Heart left ventricle (tissue), 16 donors: ENCODE results near the gene ZBTB7C. TPM values are rescaled to one million over a fixed set of nuclear protein-coding genes. Genes with fewer than 3 reads are reported as not detected.

Experiments used
- ATAC-seq, 4 donors: fragments of 200-7000 bp; cut with Tn5 transposase; one replicate each; pipeline ENCODE4 v1.9.1; 2020 to 2022; ENCODE audit warnings: moderate library complexity in 4 of 4, mild to moderate bottlenecking in 3 of 4, moderate number of reproducible peaks in 1 of 4
- DNase-seq, 5 donors: peaks; one replicate each; pipeline ENCODE4 v3.0.0-alpha.2; 2020
- H3K27ac ChIP-seq, 12 donors: fragments of 200-600 bp; sonication (generic) in 4 of 12; one replicate each; pipeline versions ENCODE4 v1.5.0 to v1.8.0; 2016 to 2022; ENCODE audit warnings: mild to moderate bottlenecking in 2 of 12
- H3K27me3 ChIP-seq, 9 donors: fragments of 200-600 bp; sonication (generic) in 2 of 9; one replicate each; pipeline versions ENCODE4 v1.5.1 to v1.8.0; 2016 to 2022; ENCODE audit warnings: mild to moderate bottlenecking in 3 of 9
- H3K36me3 ChIP-seq, 9 donors: fragments of 200-600 bp; sonication (generic) in 2 of 9; one replicate each; pipeline versions ENCODE4 v1.5.0 to v1.8.0; 2018 to 2022; ENCODE audit warnings: mild to moderate bottlenecking in 2 of 9
- H3K4me1 ChIP-seq, 12 donors: fragments of 200-600 bp; sonication (generic) in 4 of 12; one replicate each; pipeline versions ENCODE4 v1.5.0 to v1.8.0; 2016 to 2022; ENCODE audit warnings: mild to moderate bottlenecking in 3 of 12
- H3K4me3 ChIP-seq, 12 donors: fragments of 200-600 bp; sonication (generic) in 4 of 12; one replicate each; pipeline versions ENCODE4 v1.5.0 to v1.8.0; 2017 to 2022; ENCODE audit warnings: mild to moderate bottlenecking in 9 of 12, moderate library complexity in 4 of 12
- H3K9me3 ChIP-seq, 12 donors: fragments of 200-600 bp; sonication (generic) in 4 of 12; one replicate each; pipeline versions ENCODE4 v1.5.0 to v1.8.0; 2016 to 2022; ENCODE audit warnings: mild to moderate bottlenecking in 1 of 12
- POLR2A ChIP-seq, 2 donors: fragments of 450-650 bp; IDR thresholded peaks; one replicate each; pipeline ENCODE4 v1.6.1; 2017; ENCODE audit warnings: antibody characterized with exemption in 2 of 2, mild to moderate bottlenecking in 2 of 2, moderate library complexity in 2 of 2
- WGBS, 4 donors: extraction: QIAGEN DNeasy Blood & Tissue Kit in 2 of 4; methylation state at CpG; one replicate each; pipeline versions ENCODE4 v1.1.5 to v1.1.7; 2013 to 2018; 5-methylcytosine and 5-hydroxymethylcytosine counted together
- intact Hi-C, 10 donors: fragments of 100-400 bp; cut with DNase I; formaldehyde crosslinking; loops; one replicate each; pipeline versions ENCODE4 v1.11.1 to v1.14.2; 2022
- polyA plus RNA-seq, 2 donors: library from polyadenylated mRNA; stranded (reverse); fragments of 200-250 nt; gene quantifications; one replicate each; pipeline ENCODE4 v1.2.3, GENCODE V29; 2013
- total RNA-seq, 9 donors: library from RNA; depleted of rRNA in 2 of 9; stranded (reverse); fragments of >200 nt in 2 of 9; fragmentation: NEBNext Ultra II Directional in 3 of 9; extraction: Animal tissue kit (Norgen Biotek cat#: 25700) in 3 of 9; gene quantifications; one replicate each; pipeline versions ENCODE4 v1.1.0 to v1.2.4, GENCODE V29; 2016 to 2023
- TF ChIP-seq, protein P1 (sequence below), 12 donors: fragments of 200-600 bp; sonication (generic) in 4 of 12; IDR thresholded peaks; one replicate each; pipeline versions ENCODE4 v1.5.0 to v1.8.0; 2018 to 2022; ENCODE audit warnings: antibody characterized with exemption in 12 of 12, mild to moderate bottlenecking in 5 of 12
- donor health status: ischemic (EF 13 %, LVEDD 7.1; RV severe dilation, severe dysfunction).
- donor health status: healthy with polysubstance abuse.
- donor health status: DM: no; HTN: yes; CAD: no.
- donor health status: DM: no; HTN: no; CAD: no.
- donor health status: ischemic (EF 25% LVEDD 6.9; RV normal size, moderate dysfunction).
- donor health status: ischemic (EF 25% LVEDD 5.7; RV mildly dilated, moderate dysfunction).
- donor health status: healthy.
- donor health status: DM: yes; HTN: yes; CAD: no.
- donor health status: ischemic (EF 35%, LVEDD 5.7; RV mildly dilated, moderate dysfunction).
- donor health status: nonischemic (EF 11% LVEDD 7.7; RV severe dilation, severe dysfunction).
- donor health status: DM: yes; HTN: yes; CAD: no.
- donor health status: PGD.
- donor health status: ischemic (EF 29% LVEDD 5.4; RV normal size, mild dysfunction).
- donor health status: nonischemic (EF 23%, LVEDD 6.1; RV moderate dilation, normal function).

The ZBTB7C gene
- total and polyA plus RNA-seq, 11 donors: 0.68 to 7.5 (median 2.3) TPM

DNA sequence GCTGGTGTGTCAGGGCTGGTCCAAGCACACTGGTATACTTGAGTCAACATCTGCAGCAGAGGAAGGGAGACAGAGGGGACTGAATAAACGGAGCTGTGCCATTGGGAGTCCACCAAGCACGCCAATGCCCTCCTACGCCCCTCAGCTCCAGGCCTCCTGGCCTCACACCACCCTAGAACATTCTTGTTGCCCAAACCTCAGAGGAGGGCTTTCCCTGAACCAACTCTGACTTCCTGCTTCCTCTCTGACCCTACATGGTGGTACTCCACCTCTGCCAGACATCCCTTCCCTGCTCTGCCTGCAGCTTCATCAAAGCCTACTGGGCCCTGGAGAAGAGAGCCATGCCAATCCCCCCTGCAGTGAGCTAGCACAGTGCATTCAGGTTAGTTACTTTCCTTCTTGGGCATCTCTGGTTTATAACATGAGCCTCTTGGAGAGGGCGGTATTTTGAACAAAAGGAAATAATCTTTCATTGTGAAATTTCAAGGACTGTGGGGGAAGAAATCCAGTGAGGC lies 54.4 kb downstream of the ZBTB7C start:
- TF ChIP-seq POLR2A (IDR thresholded peaks at IDR 0.05): no peak
- TF ChIP-seq, protein P1, sequence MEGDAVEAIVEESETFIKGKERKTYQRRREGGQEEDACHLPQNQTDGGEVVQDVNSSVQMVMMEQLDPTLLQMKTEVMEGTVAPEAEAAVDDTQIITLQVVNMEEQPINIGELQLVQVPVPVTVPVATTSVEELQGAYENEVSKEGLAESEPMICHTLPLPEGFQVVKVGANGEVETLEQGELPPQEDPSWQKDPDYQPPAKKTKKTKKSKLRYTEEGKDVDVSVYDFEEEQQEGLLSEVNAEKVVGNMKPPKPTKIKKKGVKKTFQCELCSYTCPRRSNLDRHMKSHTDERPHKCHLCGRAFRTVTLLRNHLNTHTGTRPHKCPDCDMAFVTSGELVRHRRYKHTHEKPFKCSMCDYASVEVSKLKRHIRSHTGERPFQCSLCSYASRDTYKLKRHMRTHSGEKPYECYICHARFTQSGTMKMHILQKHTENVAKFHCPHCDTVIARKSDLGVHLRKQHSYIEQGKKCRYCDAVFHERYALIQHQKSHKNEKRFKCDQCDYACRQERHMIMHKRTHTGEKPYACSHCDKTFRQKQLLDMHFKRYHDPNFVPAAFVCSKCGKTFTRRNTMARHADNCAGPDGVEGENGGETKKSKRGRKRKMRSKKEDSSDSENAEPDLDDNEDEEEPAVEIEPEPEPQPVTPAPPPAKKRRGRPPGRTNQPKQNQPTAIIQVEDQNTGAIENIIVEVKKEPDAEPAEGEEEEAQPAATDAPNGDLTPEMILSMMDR (IDR thresholded peaks at IDR 0.05): no peak
- no peaks in the 10 kb centered on the region for H3K27me3 ChIP-seq
- WGBS, 4 donors: 79 to 85% (median 83%) methylated on average over 4 of the region's 4 CpGs
- no peak for DNase-seq
- H3K27ac ChIP-seq: no peak overlapping the region
- intact Hi-C loops: no loop called here
- H3K4me1 ChIP-seq: peaks cover 0 to 14% (median 0%) of the 10 kb centered on the region in 12 donors
- H3K36me3 ChIP-seq: no peaks in the 10 kb centered on the region
- H3K9me3 ChIP-seq: no peaks in the 10 kb centered on the region
- peak in 1 of 4 donors; percentile 17 for ATAC-seq
- no peak overlapping the region for H3K4me3 ChIP-seq

DNA sequence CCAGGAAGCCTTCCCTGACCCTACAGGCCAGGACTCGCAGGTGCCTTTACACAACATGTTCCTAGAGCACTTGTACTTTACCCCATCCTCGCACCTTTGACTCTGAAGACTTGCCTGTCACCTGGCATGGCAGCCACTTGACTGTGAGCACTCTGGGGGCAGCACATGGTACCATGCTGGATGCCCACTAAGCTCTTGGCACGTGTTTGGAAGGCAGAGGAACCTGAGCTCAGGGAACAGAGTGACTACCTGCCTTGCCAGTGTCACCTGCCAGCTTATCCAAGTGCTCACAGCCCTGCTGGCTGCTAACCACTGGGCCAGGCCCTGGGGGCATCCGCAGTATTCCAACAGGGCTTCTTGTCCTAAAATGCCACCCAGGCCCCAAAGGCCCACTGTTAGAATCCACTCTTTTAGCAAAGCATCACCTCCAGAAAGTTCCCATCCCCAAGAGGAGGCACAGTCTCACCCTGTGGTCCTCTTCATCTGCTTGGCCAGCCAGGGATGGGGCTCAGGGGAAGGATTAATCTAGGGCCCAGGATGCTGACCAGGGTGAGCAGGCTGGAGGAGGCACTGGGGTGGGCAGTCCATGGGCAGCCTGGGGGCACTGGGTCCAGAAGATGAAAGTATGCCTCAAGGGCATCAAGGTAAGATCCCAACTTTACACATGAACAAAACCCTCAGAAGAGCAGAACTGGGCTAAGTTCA lies 57.0 kb downstream of the ZBTB7C start:
- ATAC-seq (no peak), DNase-seq (no peak)
- peaks cover 0 to 14% (median 0%) of the 10 kb centered on the region in 12 donors for H3K4me1 ChIP-seq
- H3K27ac ChIP-seq: no peak overlapping the region
- TF ChIP-seq POLR2A (IDR thresholded peaks at IDR 0.05): no peak
- TF ChIP-seq, protein P1 (IDR thresholded peaks at IDR 0.05): no peak
- H3K27me3 ChIP-seq: no peaks in the 10 kb centered on the region
- H3K9me3 ChIP-seq: no peaks in the 10 kb centered on the region
- no peaks in the 10 kb centered on the region for H3K36me3 ChIP-seq
- intact Hi-C loops: no loop called here
- 93 to 100% (median 94%) methylated on average over 4 of the region's 4 CpGs for WGBS, 4 donors
- H3K4me3 ChIP-seq: no peak overlapping the region

- ATAC-seq: no peak
- Histone ChIP-seq H3K9me3 (no peaks in the 10 kb centered on the region), H3K27ac (no peak overlapping the region), H3K36me3 (no peaks in the 10 kb centered on the region), H3K4me3 (no peak overlapping the region), H3K4me1 (peaks cover 0 to 14% (median 0%) of the 10 kb centered on the region in 12 donors), H3K27me3 (no peaks in the 10 kb centered on the region)
- TF ChIP-seq POLR2A (IDR thresholded peaks at IDR 0.05): no peak
- TF ChIP-seq, protein P1 (IDR thresholded peaks at IDR 0.05): no peak
- intact Hi-C loops: no loop called here
- DNase-seq: no peak
- 65 to 73% (median 67%) methylated on average over 12 of the region's 12 CpGs for WGBS, 4 donors
These were observed 57.8 kb downstream of the ZBTB7C start for GRCh38 chr18:48351216-48352050.

DNA sequence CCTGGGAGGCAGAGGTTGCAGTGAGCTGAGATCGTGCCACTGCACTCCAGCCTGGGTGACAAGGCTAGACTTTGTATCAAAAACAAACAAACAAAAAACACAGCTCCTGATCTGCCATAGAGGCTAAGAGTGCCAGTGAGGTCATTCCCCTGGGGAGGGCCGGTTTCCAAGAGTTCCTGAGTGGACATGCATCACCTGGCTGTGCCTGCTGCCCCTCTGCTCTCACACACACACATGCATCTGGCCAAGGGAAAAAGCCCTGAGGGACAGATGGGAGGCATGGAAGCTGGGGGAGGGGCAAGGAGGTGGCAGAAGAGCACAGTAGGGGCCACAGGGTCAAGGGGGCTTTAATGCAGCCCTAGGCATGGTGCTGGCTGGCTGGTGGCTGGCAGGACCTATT lies 60.4 kb downstream of the ZBTB7C start:
- Histone ChIP-seq H3K4me1 (no peaks in the 10 kb centered on the region), H3K9me3 (no peaks in the 10 kb centered on the region), H3K36me3 (no peaks in the 10 kb centered on the region), H3K27me3 (no peaks in the 10 kb centered on the region), H3K4me3 (no peak overlapping the region), H3K27ac (no peak overlapping the region)
- DNase-seq (no peak), ATAC-seq (no peak)
- 40 to 79% (median 58%) methylated on average over 2 of the region's 2 CpGs for WGBS, 4 donors
- no peak for TF ChIP-seq POLR2A (IDR thresholded peaks at IDR 0.05)
- TF ChIP-seq, protein P1 (IDR thresholded peaks at IDR 0.05): no peak
- intact Hi-C loops: loop anchor here in 6 of 10 donors (5.0 to 10.0 kb wide), 3 partner anchors 311 to 316 kb away; no protein-coding TSS in a partner anchor
